Measurements from ENCODE around the gene GPR135.

DNA sequence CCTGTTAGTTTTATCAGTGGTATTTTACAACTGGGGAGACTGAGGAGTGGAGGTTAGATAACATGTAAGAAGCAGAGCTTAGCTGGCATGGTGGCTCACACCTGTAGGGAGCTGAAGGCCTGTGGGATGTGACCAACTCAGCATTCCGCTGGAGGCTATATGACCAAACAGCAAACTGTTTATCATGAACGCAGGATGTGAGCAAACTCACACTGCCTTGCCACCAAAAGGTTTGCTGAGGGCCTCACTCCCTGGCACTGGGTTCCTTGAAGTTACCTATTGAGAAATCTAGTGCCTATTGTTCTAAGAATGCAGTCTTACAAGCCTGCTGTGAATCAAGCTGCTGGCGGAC, 42.5 kb upstream of the GPR135 start:
- TF ChIP-seq, protein P1, sequence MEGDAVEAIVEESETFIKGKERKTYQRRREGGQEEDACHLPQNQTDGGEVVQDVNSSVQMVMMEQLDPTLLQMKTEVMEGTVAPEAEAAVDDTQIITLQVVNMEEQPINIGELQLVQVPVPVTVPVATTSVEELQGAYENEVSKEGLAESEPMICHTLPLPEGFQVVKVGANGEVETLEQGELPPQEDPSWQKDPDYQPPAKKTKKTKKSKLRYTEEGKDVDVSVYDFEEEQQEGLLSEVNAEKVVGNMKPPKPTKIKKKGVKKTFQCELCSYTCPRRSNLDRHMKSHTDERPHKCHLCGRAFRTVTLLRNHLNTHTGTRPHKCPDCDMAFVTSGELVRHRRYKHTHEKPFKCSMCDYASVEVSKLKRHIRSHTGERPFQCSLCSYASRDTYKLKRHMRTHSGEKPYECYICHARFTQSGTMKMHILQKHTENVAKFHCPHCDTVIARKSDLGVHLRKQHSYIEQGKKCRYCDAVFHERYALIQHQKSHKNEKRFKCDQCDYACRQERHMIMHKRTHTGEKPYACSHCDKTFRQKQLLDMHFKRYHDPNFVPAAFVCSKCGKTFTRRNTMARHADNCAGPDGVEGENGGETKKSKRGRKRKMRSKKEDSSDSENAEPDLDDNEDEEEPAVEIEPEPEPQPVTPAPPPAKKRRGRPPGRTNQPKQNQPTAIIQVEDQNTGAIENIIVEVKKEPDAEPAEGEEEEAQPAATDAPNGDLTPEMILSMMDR (IDR thresholded peaks at IDR 0.05), result no peak
- no peak for TF ChIP-seq POLR2A (IDR thresholded peaks at IDR 0.05)
